A204.1 (cell line): ENCODE data around the gene PTGFR.

Experiments used
- FAIRE-seq: peaks from 2 replicates; lab custom pipeline; 2012; peaks lifted over from hg19 to GRCh38; lab: Jason Lieb, UNC

The PTGFR gene

GRCh38 chr1:78490861-78491450, at the start of gene PTGFR:
Gene PTGFR (plus strand): TSS chr1:78490974. CDS start chr1:78492744, 1,770 bp downstream.
- FAIRE-seq = no peak

GRCh38 chr1:78441921-78442320, 48.9 kb upstream of the PTGFR start:
- FAIRE-seq = no peak

- FAIRE-seq = no peak
Measured at GRCh38 chr1:78447086-78447485, 43.7 kb upstream of the PTGFR start.

- no peak for FAIRE-seq
Measured at GRCh38 chr1:78464449-78464891, 26.3 kb upstream of the PTGFR start.

- no peak for FAIRE-seq
Measured at GRCh38 chr1:78465143-78465542, 25.6 kb upstream of the PTGFR start.

GRCh38 chr1:78468521-78468920, 22.3 kb upstream of the PTGFR start:
- FAIRE-seq = no peak

- FAIRE-seq = no peak
Measured at GRCh38 chr1:78469576-78469975, 21.2 kb upstream of the PTGFR start.

GRCh38 chr1:78471890-78472620, 18.7 kb upstream of the PTGFR start:
- no peak for FAIRE-seq

GRCh38 chr1:78472851-78473496, 17.8 kb upstream of the PTGFR start:
- no peak for FAIRE-seq

GRCh38 chr1:78474092-78474491, 16.7 kb upstream of the PTGFR start:
- no peak for FAIRE-seq

GRCh38 chr1:78475888-78476610, 14.7 kb upstream of the PTGFR start:
- FAIRE-seq = no peak

- FAIRE-seq = no peak
Measured at GRCh38 chr1:78483903-78484302, 6.9 kb upstream of the PTGFR start.

- no peak for FAIRE-seq
Measured at GRCh38 chr1:78491451-78492071, 787 bp downstream of the PTGFR start.

GRCh38 chr1:78492386-78492950, 1.7 kb downstream of the PTGFR start:
- FAIRE-seq = no peak

- no peak for FAIRE-seq
Measured at GRCh38 chr1:78493451-78493850, 2.7 kb downstream of the PTGFR start.

GRCh38 chr1:78497201-78497600, 6.4 kb downstream of the PTGFR start:
- no peak for FAIRE-seq

GRCh38 chr1:78500529-78500928, 9.8 kb downstream of the PTGFR start:
- no peak for FAIRE-seq

- no peak for FAIRE-seq
Measured at GRCh38 chr1:78501203-78501602, 10.4 kb downstream of the PTGFR start.

GRCh38 chr1:78511334-78511733, 20.6 kb downstream of the PTGFR start:
- no peak for FAIRE-seq

- no peak for FAIRE-seq
Measured at GRCh38 chr1:78516716-78517115, 25.9 kb downstream of the PTGFR start.

- no peak for FAIRE-seq
Measured at GRCh38 chr1:78519446-78519845, 28.7 kb downstream of the PTGFR start.

- no peak for FAIRE-seq
Measured at GRCh38 chr1:78520216-78520615, 29.4 kb downstream of the PTGFR start.
